Tibial artery (tissue), 4 donors: ENCODE measurements around the gene CLCA4.

ENCODE experiments used
- DNase-seq, 2 donors: peaks; one replicate each; pipeline ENCODE4 v3.0.0-alpha.2; 2019
- H3K27ac ChIP-seq, 2 donors: fragments of 200-600 bp; sonication (generic) in 1 of 2; 1 replicate in 1 of 2; 2 replicates in 1 of 2; pipeline ENCODE4 v1.5.1; 2018 to 2019; ENCODE audit warnings: mild to moderate bottlenecking in 1 of 2
- H3K27me3 ChIP-seq, 2 donors: fragments of 200-600 bp; sonication (generic) in 1 of 2; one replicate each; pipeline versions ENCODE4 v1.5.1 to v1.6.0; 2016 to 2019
- H3K36me3 ChIP-seq, 3 donors: fragments of 200-600 bp; sonication (generic) in 2 of 3; one replicate each; pipeline ENCODE4 v1.5.1; 2016 to 2019; ENCODE audit warnings: mild to moderate bottlenecking in 2 of 3
- H3K4me1 ChIP-seq, 4 donors: fragments of 200-600 bp; sonication (generic) in 2 of 4; 1 replicate in 3 of 4; 2 replicates in 1 of 4; pipeline ENCODE4 v1.5.1; 2016 to 2019
- H3K4me3 ChIP-seq, 2 donors: fragments of 200-600 bp; sonication (generic) in 1 of 2; 1 replicate in 1 of 2; 2 replicates in 1 of 2; pipeline ENCODE4 v1.5.1; 2018 to 2019; ENCODE audit warnings: mild to moderate bottlenecking in 2 of 2
- H3K9me3 ChIP-seq, 3 donors: fragments of 200-600 bp; sonication (generic) in 1 of 3; one replicate each; pipeline ENCODE4 v1.5.1; 2016 to 2019
- intact Hi-C: fragments of 100-400 bp; cut with DNase I; formaldehyde crosslinking; loops from one replicate; pipeline ENCODE4 v1.15.0; 2023; ENCODE audit warnings: low total_unique reads
- TF ChIP-seq, protein P1 (sequence below), 2 experiments: fragments of 200-600 bp in 1 of 2; fragments of 450-650 bp in 1 of 2; IDR thresholded peaks; one replicate each; pipeline ENCODE4 v1.5.1; 2017 to 2019; ENCODE audit warnings: antibody characterized with exemption in 2 of 2, mild to moderate bottlenecking in 1 of 2, moderate library complexity in 1 of 2

The CLCA4 gene

GRCh38 chr1:86520789-86521521, 25.9 kb upstream of the CLCA4 start:
- no peak overlapping the region for H3K4me3 ChIP-seq
- no peaks in the 10 kb centered on the region for H3K36me3 ChIP-seq
- no peaks in the 10 kb centered on the region for H3K9me3 ChIP-seq
- intact Hi-C loops, result no loop called here
- no peaks in the 10 kb centered on the region for H3K4me1 ChIP-seq
- TF ChIP-seq, protein P1, sequence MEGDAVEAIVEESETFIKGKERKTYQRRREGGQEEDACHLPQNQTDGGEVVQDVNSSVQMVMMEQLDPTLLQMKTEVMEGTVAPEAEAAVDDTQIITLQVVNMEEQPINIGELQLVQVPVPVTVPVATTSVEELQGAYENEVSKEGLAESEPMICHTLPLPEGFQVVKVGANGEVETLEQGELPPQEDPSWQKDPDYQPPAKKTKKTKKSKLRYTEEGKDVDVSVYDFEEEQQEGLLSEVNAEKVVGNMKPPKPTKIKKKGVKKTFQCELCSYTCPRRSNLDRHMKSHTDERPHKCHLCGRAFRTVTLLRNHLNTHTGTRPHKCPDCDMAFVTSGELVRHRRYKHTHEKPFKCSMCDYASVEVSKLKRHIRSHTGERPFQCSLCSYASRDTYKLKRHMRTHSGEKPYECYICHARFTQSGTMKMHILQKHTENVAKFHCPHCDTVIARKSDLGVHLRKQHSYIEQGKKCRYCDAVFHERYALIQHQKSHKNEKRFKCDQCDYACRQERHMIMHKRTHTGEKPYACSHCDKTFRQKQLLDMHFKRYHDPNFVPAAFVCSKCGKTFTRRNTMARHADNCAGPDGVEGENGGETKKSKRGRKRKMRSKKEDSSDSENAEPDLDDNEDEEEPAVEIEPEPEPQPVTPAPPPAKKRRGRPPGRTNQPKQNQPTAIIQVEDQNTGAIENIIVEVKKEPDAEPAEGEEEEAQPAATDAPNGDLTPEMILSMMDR (IDR thresholded peaks at IDR 0.05), result no peak
- H3K27ac ChIP-seq, result no peak overlapping the region
- DNase-seq, result no peak
- H3K27me3 ChIP-seq, result no peaks in the 10 kb centered on the region

- H3K9me3 ChIP-seq, result no peaks in the 10 kb centered on the region
- DNase-seq, result no peak
- no peaks in the 10 kb centered on the region for H3K27me3 ChIP-seq
- intact Hi-C loops, result no loop called here
- H3K4me1 ChIP-seq, result no peaks in the 10 kb centered on the region
- TF ChIP-seq, protein P1 (IDR thresholded peaks at IDR 0.05), result no peak
- no peaks in the 10 kb centered on the region for H3K36me3 ChIP-seq
- no peak overlapping the region for H3K4me3 ChIP-seq
- no peak overlapping the region for H3K27ac ChIP-seq
Measured at GRCh38 chr1:86521522-86521891, 25.4 kb upstream of the CLCA4 start.

DNA sequence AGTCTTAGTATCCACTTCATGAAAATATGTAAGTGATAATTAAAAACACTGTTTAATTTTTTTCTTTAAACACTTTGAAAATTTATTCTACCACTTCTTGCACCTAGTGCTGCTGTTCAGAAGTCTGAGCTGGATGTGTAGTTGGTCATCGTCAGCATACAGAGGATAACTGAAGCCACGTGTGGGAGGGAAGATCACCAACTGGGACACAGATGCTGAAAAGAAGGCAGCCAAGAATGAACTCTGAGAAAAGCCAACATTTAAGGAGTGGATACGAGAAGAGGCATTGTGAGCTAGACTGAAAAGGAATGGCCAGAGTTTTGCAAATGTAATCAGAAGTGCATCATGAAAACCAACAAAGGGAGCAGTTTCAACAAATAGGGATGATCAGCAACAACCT, 24.6 kb upstream of the CLCA4 start:
- intact Hi-C loops, result no loop called here
- Histone ChIP-seq H3K36me3 (no peaks in the 10 kb centered on the region), H3K4me3 (no peak overlapping the region), H3K9me3 (no peaks in the 10 kb centered on the region), H3K27ac (no peak overlapping the region), H3K27me3 (no peaks in the 10 kb centered on the region), H3K4me1 (no peaks in the 10 kb centered on the region)
- DNase-seq, result no peak
- TF ChIP-seq, protein P1 (IDR thresholded peaks at IDR 0.05), result no peak

GRCh38 chr1:86523670-86524354, 23.1 kb upstream of the CLCA4 start:
- intact Hi-C loops, result no loop called here
- DNase-seq, result no peak
- Histone ChIP-seq H3K4me3 (no peak overlapping the region), H3K27me3 (no peaks in the 10 kb centered on the region), H3K27ac (no peak overlapping the region), H3K9me3 (no peaks in the 10 kb centered on the region), H3K4me1 (no peaks in the 10 kb centered on the region), H3K36me3 (no peaks in the 10 kb centered on the region)
- TF ChIP-seq, protein P1 (IDR thresholded peaks at IDR 0.05), result no peak

GRCh38 chr1:86527306-86527705, 19.6 kb upstream of the CLCA4 start:
- no peaks in the 10 kb centered on the region for H3K4me1 ChIP-seq
- intact Hi-C loops, result no loop called here
- DNase-seq, result no peak
- H3K36me3 ChIP-seq, result no peaks in the 10 kb centered on the region
- H3K9me3 ChIP-seq, result no peaks in the 10 kb centered on the region
- no peak overlapping the region for H3K4me3 ChIP-seq
- TF ChIP-seq, protein P1 (IDR thresholded peaks at IDR 0.05), result no peak
- no peak overlapping the region for H3K27ac ChIP-seq
- H3K27me3 ChIP-seq, result no peaks in the 10 kb centered on the region
